ENCODE measurements around the gene PPP2R3A.
"Not testable (repeated sequence)": the region's sequence is repeated elsewhere in the genome, so short reads cannot be mapped to it uniquely, and the experiment has no call there.

The PPP2R3A gene

DNA sequence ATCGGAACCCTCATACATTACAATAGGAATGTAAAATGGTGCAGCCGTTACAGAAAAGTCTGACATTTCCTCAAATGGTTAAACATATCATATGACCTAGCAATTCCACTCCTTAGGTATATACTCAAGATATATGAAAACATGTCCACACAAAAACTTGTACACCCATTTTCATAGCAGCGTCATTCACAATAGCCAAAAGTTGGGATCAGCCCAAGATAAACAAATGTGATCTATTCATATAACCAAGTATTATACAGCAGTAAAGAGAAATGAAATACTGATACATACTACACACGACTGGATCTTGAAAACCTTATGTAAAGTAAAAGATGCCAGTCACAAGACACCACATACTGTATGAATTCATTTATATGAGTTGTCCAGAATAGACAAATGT, 128.2 kb downstream of the PPP2R3A start:
- DNase-seq (ENCODE audit: insufficient read length, low spot score) (no peak), FAIRE-seq (peak; percentile 29)
- TF ChIP-seq, protein P1, sequence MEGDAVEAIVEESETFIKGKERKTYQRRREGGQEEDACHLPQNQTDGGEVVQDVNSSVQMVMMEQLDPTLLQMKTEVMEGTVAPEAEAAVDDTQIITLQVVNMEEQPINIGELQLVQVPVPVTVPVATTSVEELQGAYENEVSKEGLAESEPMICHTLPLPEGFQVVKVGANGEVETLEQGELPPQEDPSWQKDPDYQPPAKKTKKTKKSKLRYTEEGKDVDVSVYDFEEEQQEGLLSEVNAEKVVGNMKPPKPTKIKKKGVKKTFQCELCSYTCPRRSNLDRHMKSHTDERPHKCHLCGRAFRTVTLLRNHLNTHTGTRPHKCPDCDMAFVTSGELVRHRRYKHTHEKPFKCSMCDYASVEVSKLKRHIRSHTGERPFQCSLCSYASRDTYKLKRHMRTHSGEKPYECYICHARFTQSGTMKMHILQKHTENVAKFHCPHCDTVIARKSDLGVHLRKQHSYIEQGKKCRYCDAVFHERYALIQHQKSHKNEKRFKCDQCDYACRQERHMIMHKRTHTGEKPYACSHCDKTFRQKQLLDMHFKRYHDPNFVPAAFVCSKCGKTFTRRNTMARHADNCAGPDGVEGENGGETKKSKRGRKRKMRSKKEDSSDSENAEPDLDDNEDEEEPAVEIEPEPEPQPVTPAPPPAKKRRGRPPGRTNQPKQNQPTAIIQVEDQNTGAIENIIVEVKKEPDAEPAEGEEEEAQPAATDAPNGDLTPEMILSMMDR (IDR thresholded peaks at IDR 0.05; ENCODE audit: insufficient read depth, missing control alignments): no peak

DNA sequence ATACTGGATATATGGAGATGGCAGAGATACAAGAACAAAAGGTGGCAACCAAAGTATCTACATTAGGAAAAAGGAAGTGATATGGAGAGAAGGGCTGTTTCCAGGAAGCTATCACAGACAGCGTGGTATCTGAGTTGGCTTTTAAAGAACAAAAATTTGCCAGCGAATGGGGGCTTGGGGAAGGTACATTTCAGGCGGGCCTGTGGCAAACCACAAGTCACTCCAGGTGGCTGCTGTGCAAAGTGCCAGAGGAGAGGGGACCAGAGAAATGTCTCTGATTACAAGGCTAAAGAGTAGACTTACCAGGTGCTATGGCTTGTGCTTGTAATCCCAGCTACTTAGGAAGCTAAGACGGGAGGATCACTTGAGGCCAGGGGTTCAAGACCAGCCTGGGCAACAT, 139.5 kb downstream of the PPP2R3A start:
- FAIRE-seq (no peak), DNase-seq (ENCODE audit: insufficient read length, low spot score) (no peak)
- TF ChIP-seq, protein P1 (IDR thresholded peaks at IDR 0.05; ENCODE audit: insufficient read depth, missing control alignments): no peak

DNA sequence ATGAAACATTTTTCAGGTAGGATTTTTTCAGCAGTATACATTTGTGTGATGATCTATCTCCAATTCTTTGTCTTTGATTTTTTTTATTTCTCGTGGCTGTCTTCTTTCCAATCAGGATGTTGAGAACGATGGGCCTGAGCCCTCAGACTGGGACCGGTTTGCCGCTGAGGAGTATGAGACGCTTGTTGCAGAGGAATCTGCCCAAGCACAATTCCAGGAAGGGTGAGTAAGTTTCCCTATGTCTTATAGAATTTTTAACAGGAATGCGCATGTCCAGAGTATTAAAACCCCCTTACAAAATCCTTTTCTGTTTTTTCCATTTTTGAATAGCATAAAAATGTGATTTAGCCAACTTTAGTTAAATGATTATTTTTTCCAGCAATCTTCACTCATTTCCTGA, 140.6 kb downstream of the PPP2R3A start:
- FAIRE-seq (no peak), DNase-seq (ENCODE audit: insufficient read length, low spot score) (no peak)
- TF ChIP-seq, protein P1 (IDR thresholded peaks at IDR 0.05; ENCODE audit: insufficient read depth, missing control alignments): no peak

DNA sequence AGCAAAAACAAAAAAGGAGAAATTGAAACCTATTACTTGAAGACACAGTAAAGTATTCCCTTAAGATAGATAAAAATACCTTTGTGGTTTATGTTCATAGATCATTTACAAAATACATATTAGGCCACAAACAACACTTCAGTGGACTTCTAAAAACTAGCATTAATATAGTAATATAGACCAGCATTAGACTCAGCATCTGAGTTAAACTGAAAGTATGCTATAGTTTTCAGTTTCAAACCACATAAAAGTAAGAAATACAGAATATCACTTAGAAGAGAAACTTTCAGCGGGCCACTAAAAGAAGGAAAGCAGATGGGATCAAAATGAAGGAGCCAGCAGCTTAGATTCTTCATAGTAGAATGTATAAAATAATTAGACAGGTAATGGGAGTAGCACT, 144.0 kb downstream of the PPP2R3A start:
- DNase-seq (ENCODE audit: insufficient read length, low spot score) (no peak), FAIRE-seq (no peak)
- TF ChIP-seq, protein P1 (IDR thresholded peaks at IDR 0.05; ENCODE audit: insufficient read depth, missing control alignments): no peak

DNA sequence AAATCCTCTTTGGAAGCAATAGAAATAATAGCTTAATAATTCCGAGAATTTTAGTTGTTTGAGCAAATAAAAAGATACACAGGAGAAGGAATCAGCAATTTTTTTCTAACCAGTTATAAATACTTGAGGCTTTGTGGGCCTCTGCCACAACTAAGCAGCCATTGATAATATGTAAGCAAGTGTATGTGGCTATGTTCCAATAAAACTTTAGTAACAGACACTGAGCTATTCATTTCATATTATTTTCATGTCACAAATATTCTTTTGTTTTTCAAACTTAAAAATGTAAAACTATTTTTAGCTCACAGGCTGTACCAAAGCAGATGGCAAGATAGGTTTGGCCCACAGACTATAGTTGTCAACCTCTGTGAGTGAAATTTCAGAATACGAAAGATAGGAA, 145.0 kb downstream of the PPP2R3A start:
- DNase-seq (ENCODE audit: insufficient read length, low spot score) (no peak), FAIRE-seq (no peak)
- TF ChIP-seq, protein P1 (IDR thresholded peaks at IDR 0.05; ENCODE audit: insufficient read depth, missing control alignments): no peak

DNA sequence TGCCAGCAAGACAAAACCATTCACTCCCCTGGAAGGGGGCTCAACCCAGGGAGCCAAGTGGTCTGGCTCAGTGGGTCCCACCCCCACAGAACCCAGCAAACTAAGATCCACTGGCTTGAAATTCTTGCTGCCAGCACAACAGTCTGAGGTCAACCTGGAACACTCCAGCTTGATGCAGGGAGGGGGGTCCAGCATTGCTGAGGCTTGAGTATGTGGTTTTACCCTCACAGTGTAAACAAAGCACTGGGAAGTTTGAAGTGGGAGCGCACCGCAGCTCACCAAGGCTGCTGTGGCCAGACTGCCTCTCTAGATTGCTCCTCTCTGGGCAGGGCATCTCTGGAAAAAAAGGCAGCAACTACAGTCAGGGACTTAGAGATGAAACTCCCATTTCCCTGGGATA, 148.9 kb downstream of the PPP2R3A start:
- FAIRE-seq (no peak), DNase-seq (ENCODE audit: insufficient read length, low spot score) (no peak)
- TF ChIP-seq, protein P1 (IDR thresholded peaks at IDR 0.05; ENCODE audit: insufficient read depth, missing control alignments): no peak

DNA sequence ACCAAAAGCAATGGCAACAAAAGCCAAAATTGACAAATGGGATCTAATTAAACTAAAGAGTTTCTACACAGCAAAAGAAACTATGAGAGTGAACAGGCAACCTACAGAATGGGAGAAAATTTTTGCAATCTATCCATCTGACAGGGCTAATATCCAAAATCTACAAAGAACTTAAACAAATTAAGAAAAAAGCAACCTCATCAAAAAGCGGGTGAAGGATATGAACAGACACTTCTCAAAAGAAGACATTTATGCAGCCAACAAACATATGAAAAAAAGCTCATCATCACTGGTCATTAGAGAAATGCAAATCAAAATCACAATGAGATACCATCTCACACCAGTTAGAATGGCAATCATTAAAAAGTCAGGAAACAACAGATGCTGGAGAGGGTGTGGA, 153.8 kb downstream of the PPP2R3A start:
- not testable (repeated sequence) for FAIRE-seq; DNase-seq (ENCODE audit: insufficient read length, low spot score)

DNA sequence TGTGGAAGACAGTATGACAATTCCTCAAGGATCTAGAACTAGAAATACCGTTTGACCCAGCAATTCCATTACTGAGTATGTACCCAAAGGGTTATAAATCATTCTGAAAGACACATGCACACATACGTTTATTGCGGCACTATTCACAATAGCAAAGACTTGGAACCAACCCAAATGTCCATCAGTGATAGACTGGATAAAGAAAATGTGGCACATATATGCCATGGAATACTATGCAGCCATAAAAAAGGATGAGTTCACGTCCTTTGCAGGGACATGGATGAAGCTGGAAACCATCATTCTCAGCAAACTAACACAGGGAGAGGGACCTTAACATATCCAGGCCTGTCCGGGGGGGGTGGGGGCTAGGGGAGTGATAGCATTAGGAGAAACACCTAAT, 154.3 kb downstream of the PPP2R3A start:
- not testable (repeated sequence) for FAIRE-seq; DNase-seq (ENCODE audit: insufficient read length, low spot score)

Measured in D721Med (cell line).